Epithelial cell of esophagus (primary cell): ENCODE measurements around the gene TADA2B.
A peak's percentile ranks its signal among the peaks of the same experiment; 100 is the strongest.
"Not testable (repeated sequence)": the region's sequence is repeated elsewhere in the genome, so short reads cannot be mapped to it uniquely, and the experiment has no call there.

ENCODE experiments used
- DNase-seq: peaks from one replicate; pipeline ENCODE4 v3.0.0; 2010; ENCODE audit warnings: low read depth
- H3K4me3 ChIP-seq: 2 replicates; pipeline ENCODE4 v1.5.1; 2011; ENCODE audit warnings: mild to moderate bottlenecking, low read length, control low read depth
- CTCF ChIP-seq: IDR thresholded peaks from 2 replicates; pipeline ENCODE4 v1.5.1; 2011; ENCODE audit warnings: low read depth, mild to moderate bottlenecking, low read length, control low read depth, inconsistent platforms; ENCODE audit not compliant: insufficient read depth; ENCODE audit errors: missing control alignments

TADA2B gene

GRCh38 chr4:7077371-7077770, 34.2 kb downstream of the TADA2B start:
- TF ChIP-seq CTCF = no peak
- no peak for DNase-seq
- H3K4me3 ChIP-seq = no peak overlapping the region

GRCh38 chr4:7078025-7078424, 34.9 kb downstream of the TADA2B start:
- TF ChIP-seq CTCF = no peak

GRCh38 chr4:7079483-7079882, 36.3 kb downstream of the TADA2B start:
- DNase-seq, H3K4me3 ChIP-seq: not testable (repeated sequence)

More at GRCh38 chr4:7078025-7078424, 34.9 kb downstream of the TADA2B start:
- DNase-seq = no peak
- H3K4me3 ChIP-seq = no peak overlapping the region

GRCh38 chr4:7079909-7080308, 36.7 kb downstream of the TADA2B start:
- not testable (repeated sequence) for DNase-seq, H3K4me3 ChIP-seq

- no peak overlapping the region for H3K4me3 ChIP-seq
- DNase-seq = no peak
- TF ChIP-seq CTCF = no peak
Observed at GRCh38 chr4:7083597-7084563, 40.7 kb downstream of the TADA2B start.

GRCh38 chr4:7084564-7084961, 41.4 kb downstream of the TADA2B start:
- H3K4me3 ChIP-seq, DNase-seq: not testable (repeated sequence)

- H3K4me3 ChIP-seq = no peak overlapping the region
- DNase-seq = no peak
- TF ChIP-seq CTCF = no peak
Observed at GRCh38 chr4:7086384-7086783, 43.2 kb downstream of the TADA2B start.

GRCh38 chr4:7087036-7087435, 43.9 kb downstream of the TADA2B start:
- TF ChIP-seq CTCF = no peak
- H3K4me3 ChIP-seq = no peak overlapping the region
- peak; percentile 24 for DNase-seq
